ENCODE results near the gene CDHR1. TPM values are rescaled to one million over a fixed set of nuclear protein-coding genes. Genes with fewer than 3 reads are reported as not detected.
A peak's percentile ranks its signal among the peaks of the same experiment; 100 is the strongest.

CDHR1 gene
- total and polyA plus RNA-seq, 2 experiments from 2014 or later = 3.2 to 6.6 TPM

DNA sequence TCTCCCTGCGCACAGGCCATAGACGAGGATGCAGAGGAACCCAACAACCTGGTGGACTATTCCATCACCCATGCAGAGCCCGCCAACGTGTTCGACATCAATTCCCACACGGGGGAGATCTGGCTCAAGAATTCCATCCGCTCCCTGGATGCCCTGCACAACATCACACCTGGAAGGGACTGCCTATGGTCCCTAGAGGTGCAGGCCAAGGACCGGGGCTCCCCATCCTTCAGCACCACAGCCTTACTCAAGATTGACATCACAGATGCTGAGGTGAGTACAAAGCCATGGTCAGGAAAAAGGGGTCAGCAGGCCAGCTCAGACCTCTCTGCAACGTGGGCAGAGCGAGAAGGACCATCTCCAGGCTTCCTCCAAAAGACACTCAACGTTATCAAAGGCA, 18.7 kb downstream of the CDHR1 start (continued):
- TF ChIP-seq, protein P1, sequence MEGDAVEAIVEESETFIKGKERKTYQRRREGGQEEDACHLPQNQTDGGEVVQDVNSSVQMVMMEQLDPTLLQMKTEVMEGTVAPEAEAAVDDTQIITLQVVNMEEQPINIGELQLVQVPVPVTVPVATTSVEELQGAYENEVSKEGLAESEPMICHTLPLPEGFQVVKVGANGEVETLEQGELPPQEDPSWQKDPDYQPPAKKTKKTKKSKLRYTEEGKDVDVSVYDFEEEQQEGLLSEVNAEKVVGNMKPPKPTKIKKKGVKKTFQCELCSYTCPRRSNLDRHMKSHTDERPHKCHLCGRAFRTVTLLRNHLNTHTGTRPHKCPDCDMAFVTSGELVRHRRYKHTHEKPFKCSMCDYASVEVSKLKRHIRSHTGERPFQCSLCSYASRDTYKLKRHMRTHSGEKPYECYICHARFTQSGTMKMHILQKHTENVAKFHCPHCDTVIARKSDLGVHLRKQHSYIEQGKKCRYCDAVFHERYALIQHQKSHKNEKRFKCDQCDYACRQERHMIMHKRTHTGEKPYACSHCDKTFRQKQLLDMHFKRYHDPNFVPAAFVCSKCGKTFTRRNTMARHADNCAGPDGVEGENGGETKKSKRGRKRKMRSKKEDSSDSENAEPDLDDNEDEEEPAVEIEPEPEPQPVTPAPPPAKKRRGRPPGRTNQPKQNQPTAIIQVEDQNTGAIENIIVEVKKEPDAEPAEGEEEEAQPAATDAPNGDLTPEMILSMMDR (conservative IDR thresholded peaks at IDR 0.05; ENCODE audit: low read depth in 2 of 2) = no peak
- TF ChIP-seq STAT1 (IDR thresholded peaks at IDR 0.05; ENCODE audit: unreplicated experiment) = no peak
- TF ChIP-seq NANOG (IDR thresholded peaks at IDR 0.05; ENCODE audit: borderline replicate concordance) = no peak
- TF ChIP-seq ZNF331 (CRISPR knock-in tag; IDR thresholded peaks at IDR 0.05; ENCODE audit: low read depth) = no peak
- no peak for TF ChIP-seq ZNF114 (CRISPR knock-in tag; IDR thresholded peaks at IDR 0.05)
- no peak for TF ChIP-seq EZH2phosphoT487 (IDR thresholded peaks at IDR 0.05; ENCODE audit: unreplicated experiment)
- TF ChIP-seq POLR2AphosphoS5 (IDR thresholded peaks at IDR 0.05; ENCODE audit: low read depth) = no peak
- no peak for TF ChIP-seq EZH2 (IDR thresholded peaks at IDR 0.05; ENCODE audit: low read depth, unreplicated experiment)
- TF ChIP-seq JUNB (IDR thresholded peaks at IDR 0.05; ENCODE audit: unreplicated experiment) = no peak
- TF ChIP-seq, protein P2, sequence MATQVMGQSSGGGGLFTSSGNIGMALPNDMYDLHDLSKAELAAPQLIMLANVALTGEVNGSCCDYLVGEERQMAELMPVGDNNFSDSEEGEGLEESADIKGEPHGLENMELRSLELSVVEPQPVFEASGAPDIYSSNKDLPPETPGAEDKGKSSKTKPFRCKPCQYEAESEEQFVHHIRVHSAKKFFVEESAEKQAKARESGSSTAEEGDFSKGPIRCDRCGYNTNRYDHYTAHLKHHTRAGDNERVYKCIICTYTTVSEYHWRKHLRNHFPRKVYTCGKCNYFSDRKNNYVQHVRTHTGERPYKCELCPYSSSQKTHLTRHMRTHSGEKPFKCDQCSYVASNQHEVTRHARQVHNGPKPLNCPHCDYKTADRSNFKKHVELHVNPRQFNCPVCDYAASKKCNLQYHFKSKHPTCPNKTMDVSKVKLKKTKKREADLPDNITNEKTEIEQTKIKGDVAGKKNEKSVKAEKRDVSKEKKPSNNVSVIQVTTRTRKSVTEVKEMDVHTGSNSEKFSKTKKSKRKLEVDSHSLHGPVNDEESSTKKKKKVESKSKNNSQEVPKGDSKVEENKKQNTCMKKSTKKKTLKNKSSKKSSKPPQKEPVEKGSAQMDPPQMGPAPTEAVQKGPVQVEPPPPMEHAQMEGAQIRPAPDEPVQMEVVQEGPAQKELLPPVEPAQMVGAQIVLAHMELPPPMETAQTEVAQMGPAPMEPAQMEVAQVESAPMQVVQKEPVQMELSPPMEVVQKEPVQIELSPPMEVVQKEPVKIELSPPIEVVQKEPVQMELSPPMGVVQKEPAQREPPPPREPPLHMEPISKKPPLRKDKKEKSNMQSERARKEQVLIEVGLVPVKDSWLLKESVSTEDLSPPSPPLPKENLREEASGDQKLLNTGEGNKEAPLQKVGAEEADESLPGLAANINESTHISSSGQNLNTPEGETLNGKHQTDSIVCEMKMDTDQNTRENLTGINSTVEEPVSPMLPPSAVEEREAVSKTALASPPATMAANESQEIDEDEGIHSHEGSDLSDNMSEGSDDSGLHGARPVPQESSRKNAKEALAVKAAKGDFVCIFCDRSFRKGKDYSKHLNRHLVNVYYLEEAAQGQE (IDR thresholded peaks at IDR 0.05; ENCODE audit: unreplicated experiment) = no peak
- TF ChIP-seq, protein P3, sequence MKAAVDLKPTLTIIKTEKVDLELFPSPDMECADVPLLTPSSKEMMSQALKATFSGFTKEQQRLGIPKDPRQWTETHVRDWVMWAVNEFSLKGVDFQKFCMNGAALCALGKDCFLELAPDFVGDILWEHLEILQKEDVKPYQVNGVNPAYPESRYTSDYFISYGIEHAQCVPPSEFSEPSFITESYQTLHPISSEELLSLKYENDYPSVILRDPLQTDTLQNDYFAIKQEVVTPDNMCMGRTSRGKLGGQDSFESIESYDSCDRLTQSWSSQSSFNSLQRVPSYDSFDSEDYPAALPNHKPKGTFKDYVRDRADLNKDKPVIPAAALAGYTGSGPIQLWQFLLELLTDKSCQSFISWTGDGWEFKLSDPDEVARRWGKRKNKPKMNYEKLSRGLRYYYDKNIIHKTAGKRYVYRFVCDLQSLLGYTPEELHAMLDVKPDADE (IDR thresholded peaks at IDR 0.05) = no peak

DNA sequence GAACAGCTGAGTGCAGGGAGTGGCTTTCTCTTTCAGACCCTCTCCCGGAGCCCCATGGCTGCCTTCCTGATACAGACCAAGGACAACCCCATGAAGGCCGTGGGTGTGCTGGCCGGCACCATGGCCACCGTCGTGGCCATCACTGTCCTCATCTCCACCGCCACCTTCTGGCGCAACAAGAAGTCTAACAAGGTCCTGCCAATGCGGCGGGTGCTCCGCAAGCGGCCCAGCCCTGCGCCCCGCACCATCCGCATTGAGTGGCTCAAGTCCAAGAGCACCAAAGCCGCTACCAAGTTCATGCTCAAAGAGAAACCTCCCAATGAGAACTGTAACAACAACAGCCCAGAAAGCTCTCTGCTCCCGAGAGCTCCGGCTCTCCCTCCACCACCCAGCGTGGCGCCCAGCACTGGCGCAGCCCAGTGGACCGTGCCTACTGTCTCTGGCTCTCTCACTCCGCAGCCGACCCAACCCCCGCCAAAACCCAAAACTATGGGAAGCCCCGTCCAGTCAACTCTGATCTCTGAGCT, 19.8 kb downstream of the CDHR1 start:
- no peak overlapping the region for H3K4me3 ChIP-seq
- H3K36me3 ChIP-seq (ENCODE audit: insufficient read depth) = no peaks in the 10 kb centered on the region
- no peak overlapping the region for H3K27ac ChIP-seq (ENCODE audit: low read depth)
- H3K9me2 ChIP-seq (ENCODE audit: insufficient read depth) = no peaks in the 10 kb centered on the region
- H3K4me3 Mint-ChIP-seq = no peak overlapping the region
- H3K4me2 ChIP-seq = no peak overlapping the region
- no peaks in the 10 kb centered on the region for H4K20me1 ChIP-seq (replicated peaks; ENCODE audit: insufficient read depth)
- ATAC-seq (peak; percentile 82), DNase-seq (ENCODE audit: low spot score) (no peak)
- TF ChIP-seq, protein P1 (conservative IDR thresholded peaks at IDR 0.05; ENCODE audit: low read depth in 2 of 2) = peak in 1 of 2 experiments; percentile 42; a peak in 3 of 4 replicates
- no peak for TF ChIP-seq JUNB (IDR thresholded peaks at IDR 0.05; ENCODE audit: unreplicated experiment)
- H3K27ac Mint-ChIP-seq = peak overlapping the region; percentile 59; the same call in 1 of the 2 replicates
- peaks cover 7% of the 10 kb centered on the region; the same call in 2 of the 3 replicates for H3K4me1 Mint-ChIP-seq
- no peaks in the 10 kb centered on the region for H3K36me3 Mint-ChIP-seq (ENCODE audit: low read depth)
- peak overlapping the region; percentile 85; the same call in 1 of the 2 replicates for H2AFZ ChIP-seq
- no peaks in the 10 kb centered on the region; the same call in 1 of the 3 replicates for H3K9me3 Mint-ChIP-seq
- no peaks in the 10 kb centered on the region for H3K4me1 ChIP-seq (ENCODE audit: insufficient read depth)
- H3K27me3 Mint-ChIP-seq (ENCODE audit: insufficient read depth, low read depth, poor library complexity) = no peaks in the 10 kb centered on the region
- H3F3A ChIP-seq (replicated peaks; ENCODE audit: low read depth) = no peaks in the 10 kb centered on the region
- no peaks in the 10 kb centered on the region for H3K27me3 ChIP-seq (ENCODE audit: insufficient read depth)
- no peaks in the 10 kb centered on the region for H3K79me2 ChIP-seq (replicated peaks; ENCODE audit: insufficient read depth)

All from GM23338 (cell line).